H1 (cell line): ENCODE measurements around the gene BCL11A. TPM values are rescaled to one million over a fixed set of nuclear protein-coding genes. Genes with fewer than 3 reads are reported as not detected.

Experiments used
- CTCF ChIA-PET: fragments of 300-600 bp; sonication (Branson Sonifier 250); formaldehyde crosslinking; loops from one replicate; lab custom pipeline; 2021; ENCODE audit not compliant: partially characterized antibody; lab: Charles Lee
- POLR2A ChIA-PET: fragments of 300-600 bp; sonication (Branson Sonifier 250); formaldehyde crosslinking; loops from one replicate; lab custom pipeline; 2021; ENCODE audit warnings: inconsistent platforms; ENCODE audit not compliant: partially characterized antibody; lab: Charles Lee
- DNase-seq, 2 experiments: peaks; one replicate each; pipeline versions ENCODE4 v3.0.0 to v3.0.0-alpha.2; 2010 to 2022; ENCODE audit warnings: low spot score in 2 of 2, low read depth in 1 of 2, mixed read lengths in 1 of 2
- FAIRE-seq: peaks from 2 replicates; lab custom pipeline; 2011; peaks lifted over from hg19 to GRCh38; lab: Jason Lieb, UNC
- H2AFZ ChIP-seq: 2 replicates; pipeline ENCODE4 v1.8.1; 2012; ENCODE audit warnings: low read length, inconsistent platforms
- H2AK5ac ChIP-seq: 2 replicates; pipeline ENCODE4 v1.6.1; 2013; ENCODE audit warnings: low read depth, low read length
- H2BK120ac ChIP-seq: replicated peaks from 2 replicates; pipeline ENCODE3; 2013; ENCODE audit warnings: low read depth, low read length, inconsistent platforms
- H2BK12ac ChIP-seq: 2 replicates; pipeline ENCODE4 v1.6.1; 2013; ENCODE audit warnings: low read depth, low read length
- H2BK15ac ChIP-seq: 2 replicates; pipeline ENCODE4 v1.6.1; 2013; ENCODE audit warnings: low read length
- H2BK20ac ChIP-seq: 2 replicates; pipeline ENCODE4 v1.6.1; 2013; ENCODE audit warnings: low read length
- H2BK5ac ChIP-seq: 2 replicates; pipeline ENCODE4 v1.6.1; 2013; ENCODE audit warnings: low read depth, low read length
- H3K14ac ChIP-seq: 2 replicates; pipeline ENCODE4 v1.6.1; 2013; ENCODE audit warnings: inconsistent platforms; ENCODE audit not compliant: insufficient read length
- H3K18ac ChIP-seq: 2 replicates; pipeline ENCODE4 v1.6.1; 2013; ENCODE audit warnings: low read length; ENCODE audit errors: extremely low read depth
- H3K23ac ChIP-seq: 2 replicates; pipeline ENCODE4 v1.6.1; 2013; ENCODE audit warnings: inconsistent platforms; ENCODE audit not compliant: insufficient read length
- H3K23me2 ChIP-seq: 2 replicates; pipeline ENCODE4 v1.6.1; 2013; ENCODE audit warnings: low read depth, low read length
- H3K27ac ChIP-seq: 2 replicates; pipeline ENCODE4 v1.6.1; 2011; ENCODE audit warnings: low read depth, low read length, inconsistent platforms
- H3K27me3 ChIP-seq, 4 experiments: replicated peaks in 1 of 4; 1 replicate in 1 of 4; 2 replicates in 3 of 4; pipeline versions ENCODE4 v1.6.1 to v1.8.1; 2011 to 2013; ENCODE audit warnings: low read length in 3 of 4, mild to moderate bottlenecking in 3 of 4, inconsistent platforms in 2 of 4, mixed read lengths in 2 of 4, moderate library complexity in 1 of 4; ENCODE audit not compliant: control insufficient read depth in 3 of 4, insufficient read depth in 3 of 4; ENCODE audit errors: extremely low read depth in 1 of 4
- H3K36me3 ChIP-seq, 4 experiments: 2 replicates each; pipeline versions ENCODE4 v1.6.1 to v1.8.1; 2011 to 2013; ENCODE audit warnings: mild to moderate bottlenecking in 4 of 4, low read length in 3 of 4, moderate library complexity in 2 of 4, control low read depth in 1 of 4, inconsistent platforms in 1 of 4; ENCODE audit not compliant: insufficient read depth in 4 of 4, control insufficient read depth in 2 of 4
- H3K4ac ChIP-seq: replicated peaks from 2 replicates; pipeline ENCODE3; 2013; ENCODE audit warnings: low read length, low read depth, mixed read lengths, inconsistent platforms; ENCODE audit not compliant: insufficient read length
- H3K4me1 ChIP-seq, 4 experiments: replicated peaks in 1 of 4; 1 replicate in 1 of 4; 2 replicates in 3 of 4; pipeline versions ENCODE4 v1.6.1 to v1.8.1; 2011 to 2013; ENCODE audit warnings: low read length in 3 of 4, inconsistent platforms in 2 of 4, mixed read lengths in 1 of 4; ENCODE audit not compliant: insufficient read depth in 4 of 4, control insufficient read depth in 3 of 4
- H3K4me2 ChIP-seq, 2 experiments: 2 replicates each; pipeline versions ENCODE4 v1.6.1 to v1.8.1; 2011 to 2013; ENCODE audit warnings: low read depth in 2 of 2, low read length in 2 of 2, control low read depth in 1 of 2, inconsistent platforms in 1 of 2, mild to moderate bottlenecking in 1 of 2; ENCODE audit not compliant: insufficient read depth in 1 of 2
- H3K4me3 ChIP-seq, 4 experiments: fragments of 200-600, 300-600 bp in 1 of 4; sonication (generic), shearing (Covaris generic), sonication (Bioruptor Twin) in 1 of 4; 2 replicates each; pipeline versions ENCODE4 v1.5.1 to v1.8.1; 2011 to 2016; ENCODE audit warnings: low read length in 4 of 4, low read depth in 3 of 4, control low read depth in 2 of 4, inconsistent platforms in 2 of 4, mild to moderate bottlenecking in 2 of 4, mixed read lengths in 1 of 4, moderate library complexity in 1 of 4; ENCODE audit not compliant: insufficient read depth in 2 of 4; ENCODE audit errors: extremely low read depth in 1 of 4
- H3K56ac ChIP-seq: replicated peaks from 2 replicates; pipeline ENCODE3; 2013; ENCODE audit warnings: low read depth, mild to moderate bottlenecking, mixed read lengths, low read length, inconsistent platforms; ENCODE audit not compliant: insufficient read length
- H3K79me1 ChIP-seq: 2 replicates; pipeline ENCODE4 v1.6.1; 2013; ENCODE audit warnings: low read depth, low read length, control low read depth
- H3K79me2 ChIP-seq, 2 experiments: 2 replicates each; pipeline versions ENCODE4 v1.6.1 to v1.8.1; 2012 to 2013; ENCODE audit warnings: low read length in 2 of 2, mild to moderate bottlenecking in 2 of 2, inconsistent platforms in 1 of 2; ENCODE audit not compliant: insufficient read depth in 2 of 2, control insufficient read depth in 1 of 2
- H3K9ac ChIP-seq, 4 experiments: replicated peaks in 1 of 4; 1 replicate in 1 of 4; 2 replicates in 3 of 4; pipeline versions ENCODE4 v1.6.1 to v1.8.1; 2011 to 2013; ENCODE audit warnings: low read depth in 3 of 4, low read length in 3 of 4, control low read depth in 2 of 4, mild to moderate bottlenecking in 2 of 4, moderate library complexity in 2 of 4, inconsistent platforms in 1 of 4; ENCODE audit errors: extremely low read depth in 1 of 4
- H3K9me3 ChIP-seq, 2 experiments: 2 replicates each; pipeline versions ENCODE4 v1.6.1 to v1.8.1; 2012 to 2013; ENCODE audit warnings: mild to moderate bottlenecking in 2 of 2, moderate library complexity in 2 of 2, control low read depth in 1 of 2, inconsistent platforms in 1 of 2, low read depth in 1 of 2, low read length in 1 of 2, mixed read lengths in 1 of 2; ENCODE audit not compliant: insufficient read depth in 2 of 2
- H4K20me1 ChIP-seq, 2 experiments: replicated peaks in 1 of 2; 2 replicates each; pipeline versions ENCODE3 to v1.8.1; 2011 to 2013; ENCODE audit warnings: inconsistent platforms in 2 of 2, low read length in 2 of 2, mild to moderate bottlenecking in 1 of 2; ENCODE audit not compliant: insufficient read depth in 2 of 2, control insufficient read depth in 1 of 2
- H4K5ac ChIP-seq: 2 replicates; pipeline ENCODE4 v1.6.1; 2013; ENCODE audit warnings: low read length, low read depth, mixed read lengths, inconsistent platforms; ENCODE audit not compliant: insufficient read length
- H4K8ac ChIP-seq: 2 replicates; pipeline ENCODE4 v1.8.0; 2013; ENCODE audit warnings: mild to moderate bottlenecking, moderate library complexity, low read length, inconsistent platforms; ENCODE audit not compliant: insufficient read depth; ENCODE audit errors: extremely low read depth
- H4K91ac ChIP-seq: replicated peaks from 2 replicates; pipeline ENCODE3; 2013; ENCODE audit warnings: low read length, mixed read lengths, inconsistent platforms; ENCODE audit not compliant: insufficient read length
- BACH1 ChIP-seq: IDR thresholded peaks from 2 replicates; pipeline ENCODE4 v1.6.1; 2012; ENCODE audit warnings: low read length, improper control_type of control experiment
- CHD1 ChIP-seq: IDR thresholded peaks from 2 replicates; pipeline ENCODE4 v1.6.1; 2012; ENCODE audit warnings: low read depth, low read length, improper control_type of control experiment
- CTBP2 ChIP-seq: IDR thresholded peaks from 2 replicates; pipeline ENCODE4 v1.7.0; 2011; ENCODE audit warnings: borderline replicate concordance, mild to moderate bottlenecking, moderate library complexity, mixed read lengths, low read length; ENCODE audit not compliant: insufficient read depth, insufficient read length
- FOSL1 ChIP-seq: IDR thresholded peaks from 2 replicates; pipeline ENCODE4 v1.6.1; 2011; ENCODE audit warnings: mild to moderate bottlenecking, low read depth, low read length, moderate library complexity; ENCODE audit not compliant: insufficient read depth
- KDM1A ChIP-seq: fragments of 200-600, 300-600 bp; sonication (generic); IDR thresholded peaks from 2 replicates; pipeline ENCODE4 v1.7.1; 2016; ENCODE audit warnings: mild to moderate bottlenecking, low read length, borderline replicate concordance
- PHF8 ChIP-seq: fragments of 200-600 bp; sonication (generic); conservative IDR thresholded peaks from 2 replicates; pipeline ENCODE4 v1.7.1; 2012; ENCODE audit warnings: low read depth, mild to moderate bottlenecking, inconsistent platforms, low read length, moderate library complexity
- RAD21 ChIP-seq, 2 experiments: IDR thresholded peaks in 1 of 2; conservative IDR thresholded peaks in 1 of 2; 2 replicates each; pipeline ENCODE4 v1.6.1; 2011; ENCODE audit warnings: low read depth in 2 of 2, low read length in 2 of 2, improper control_type of control experiment in 1 of 2, inconsistent platforms in 1 of 2, mild to moderate bottlenecking in 1 of 2, moderate library complexity in 1 of 2
- RNF2 ChIP-seq: fragments of 200-900, 300-1000 bp; sonication (generic); IDR thresholded peaks from 2 replicates; pipeline ENCODE4 v1.7.1; 2016; ENCODE audit warnings: borderline replicate concordance, low read depth, mild to moderate bottlenecking, antibody characterized with exemption, low read length; ENCODE audit not compliant: poor library complexity, severe bottlenecking; ENCODE audit errors: missing control alignments
- SIX5 ChIP-seq: IDR thresholded peaks from 2 replicates; pipeline ENCODE4 v1.6.1; 2011; ENCODE audit warnings: mild to moderate bottlenecking, low read depth, low read length
- SUZ12 ChIP-seq: fragments of 200-600 bp; sonication (generic); IDR thresholded peaks from 2 replicates; pipeline ENCODE4 v1.6.1; 2012; ENCODE audit warnings: mild to moderate bottlenecking, inconsistent platforms, low read length, moderate library complexity, mixed read lengths
- ZNF274 ChIP-seq: IDR thresholded peaks from 2 replicates; pipeline ENCODE4 v1.7.0; 2012; ENCODE audit warnings: low read length, borderline replicate concordance; ENCODE audit errors: extremely low read depth
- WGBS, 2 experiments: shearing (Covaris generic) in 1 of 2; methylation state at CpG; one replicate each; pipeline versions ENCODE4 v1.1.6 to v1.1.7; 2013 to 2015; ENCODE audit warnings: low lambda C conversion rate in 2 of 2, mixed read lengths in 2 of 2, inconsistent platforms in 1 of 2, low coverage in 1 of 2, missing lambda C conversion rate in 1 of 2; ENCODE audit not compliant: insufficient replicate concordance in 2 of 2, insufficient coverage in 1 of 2, insufficient read length in 1 of 2; ENCODE audit errors: extremely low coverage in 1 of 2, missing lambda C conversion rate in 1 of 2; 5-methylcytosine and 5-hydroxymethylcytosine counted together
- polyA plus RNA-seq, 7 experiments: library from polyadenylated mRNA; depleted of rRNA in 3 of 7; stranded (reverse) in 5 of 7; unstranded in 2 of 7; fragments of >200 nt in 5 of 7; fragments of 200-250 nt in 2 of 7; gene quantifications; 1 replicate in 5 of 7; 2 replicates in 1 of 7; 4 replicates in 1 of 7; pipeline versions ENCODE4 v1.2.1 to v1.2.3, GENCODE V29; 2011 to 2013; ENCODE audit warnings: missing spikeins in 2 of 7, mixed read lengths in 2 of 7
- total RNA-seq: library from RNA; stranded (reverse); fragmentation: NEBNext Ultra II Directional; extraction: Animal tissue kit (Norgen Biotek cat#: 25700); gene quantifications from 2 replicates; pipeline ENCODE4 v1.2.1, GENCODE V29; 2021

The BCL11A gene
- total and polyA plus RNA-seq, 2 of the 8 experiments (the other 6 are each of a cell fraction or from before 2014, with no cell fraction given) = 11.9 to 59.3 TPM

DNA sequence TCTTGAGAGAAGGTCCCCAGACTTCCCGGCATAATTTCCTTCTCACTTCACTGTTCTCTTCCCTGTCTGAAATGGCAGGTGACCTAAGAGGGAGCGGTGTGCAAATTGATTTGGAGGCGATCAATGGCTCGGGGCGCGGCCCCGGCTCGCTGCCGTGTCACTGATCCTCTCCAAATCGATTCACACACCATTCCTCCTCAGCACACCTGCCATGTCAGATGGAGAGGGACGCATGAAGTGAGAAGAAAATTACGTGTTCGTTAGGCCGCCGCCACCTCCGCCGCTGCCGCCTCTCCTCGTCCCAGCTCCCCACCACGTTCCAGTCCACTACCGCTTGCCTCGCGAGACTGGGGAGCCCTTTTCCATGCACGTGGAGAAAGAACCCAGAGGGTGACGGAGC, 31.8 kb upstream of the BCL11A start:
- Histone ChIP-seq H2BK20ac (no peak overlapping the region), H3K4me3 (no peak overlapping the region), H3K4ac (no peak overlapping the region), H3K27me3 (peaks cover 1 to 12% (median 10%) of the 10 kb centered on the region in 4 experiments; a peak in 6 of 7 replicates), H3K56ac (no peak overlapping the region), H2BK5ac (no peak overlapping the region), H3K14ac (no peak overlapping the region), H2BK12ac (no peak overlapping the region), H3K18ac (no peak overlapping the region), H2BK120ac (no peak overlapping the region), H3K23ac (no peak overlapping the region), H3K36me3 (no peaks in the 10 kb centered on the region), H2AK5ac (no peak overlapping the region), H2AFZ (no peak overlapping the region), H3K23me2 (no peaks in the 10 kb centered on the region; the same call in 1 of the 2 replicates), H3K79me2 (no peaks in the 10 kb centered on the region), H2BK15ac (no peak overlapping the region), H3K79me1 (no peaks in the 10 kb centered on the region), H4K5ac (no peak overlapping the region), H4K8ac (no peak overlapping the region), H4K20me1 (no peaks in the 10 kb centered on the region), H3K9me3 (no peaks in the 10 kb centered on the region), H3K4me2 (no peak overlapping the region), H4K91ac (no peak overlapping the region), H3K9ac (no peak overlapping the region), H3K27ac (no peak overlapping the region), H3K4me1 (no peaks in the 10 kb centered on the region)
- WGBS, 2 experiments = 96% methylated on average over 25 of the region's 25 CpGs; no CpG with 5 or more reads in 1 of the 2 experiments
- TF ChIP-seq SUZ12 = no peak
- TF ChIP-seq SIX5 = no peak
- TF ChIP-seq BACH1 = no peak
- TF ChIP-seq KDM1A = no peak
- no peak for TF ChIP-seq FOSL1
- no peak for TF ChIP-seq PHF8
- TF ChIP-seq CTBP2 = no peak
- TF ChIP-seq ZNF274 = no peak
- TF ChIP-seq RAD21 (IDR thresholded peaks at IDR 0.05 in 1 of 2, conservative IDR thresholded peaks at IDR 0.05 in 1 of 2; ENCODE audit: low read depth in 2 of 2, low read length in 2 of 2) = no peak
- TF ChIP-seq CHD1 = no peak
- no peak for TF ChIP-seq RNF2
- FAIRE-seq (no peak), DNase-seq (peak in 1 of 2 experiments; percentile 34)
- ChIA-PET CTCF (interaction anchor here (0.6 to 16.0 kb wide), 5 partner anchors 10 to 479 kb away, joined by 3 to 240 read pairs (median 6); no protein-coding TSS in a partner anchor), POLR2A (interaction anchor here (1.2 to 1.7 kb wide), 2 partner anchors 35 to 48 kb away, joined by 4 to 5 read pairs; no protein-coding TSS in a partner anchor)
